RPMI8226 (cell line): ENCODE measurements around the gene CKLF.
A peak's percentile ranks its signal among the peaks of the same experiment; 100 is the strongest.
"Not testable (repeated sequence)": the region's sequence is repeated elsewhere in the genome, so short reads cannot be mapped to it uniquely, and the experiment has no call there.

ENCODE experiments used
- DNase-seq: peaks from one replicate; pipeline ENCODE4 v3.0.0-alpha.2; 2015

CKLF gene, protein sequence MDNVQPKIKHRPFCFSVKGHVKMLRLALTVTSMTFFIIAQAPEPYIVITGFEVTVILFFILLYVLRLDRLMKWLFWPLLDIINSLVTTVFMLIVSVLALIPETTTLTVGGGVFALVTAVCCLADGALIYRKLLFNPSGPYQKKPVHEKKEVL

DNA sequence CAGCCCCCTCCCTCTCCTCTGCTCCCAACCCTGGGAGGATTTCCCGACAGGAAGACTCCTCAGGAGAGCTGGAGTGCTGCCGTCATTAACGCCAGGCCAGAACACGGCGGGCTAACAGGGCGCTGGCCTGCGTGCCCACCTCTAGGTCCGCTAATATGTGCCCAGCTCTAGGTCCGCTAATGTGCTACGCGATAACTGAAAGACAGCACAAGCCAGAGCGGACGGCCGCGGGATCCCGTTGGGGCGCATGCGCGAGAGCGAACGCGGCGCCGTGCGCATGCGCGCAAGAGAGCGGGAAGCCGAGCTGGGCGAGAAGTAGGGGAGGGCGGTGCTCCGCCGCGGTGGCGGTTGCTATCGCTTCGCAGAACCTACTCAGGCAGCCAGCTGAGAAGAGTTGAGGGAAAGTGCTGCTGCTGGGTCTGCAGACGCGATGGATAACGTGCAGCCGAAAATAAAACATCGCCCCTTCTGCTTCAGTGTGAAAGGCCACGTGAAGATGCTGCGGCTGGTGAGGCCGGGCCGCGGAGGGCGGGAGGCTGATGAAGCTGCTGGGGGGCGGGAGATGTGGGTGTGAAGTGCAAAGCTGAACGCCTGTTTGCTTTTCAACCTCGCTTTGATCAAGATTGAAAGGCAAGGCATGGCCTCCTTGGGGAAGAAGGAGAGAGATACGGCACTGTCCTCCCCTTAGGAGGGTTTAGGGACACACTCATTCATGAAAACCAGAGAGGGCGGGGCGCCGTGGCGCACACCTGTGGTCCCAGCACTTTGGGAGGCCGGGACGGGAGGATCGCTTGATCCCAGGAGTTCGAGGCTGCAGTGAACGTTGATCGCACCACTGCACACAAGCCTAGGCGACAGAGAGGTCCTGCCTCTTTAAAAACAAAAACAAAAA lies at the start of gene CKLF:
TSS of gene CKLF (plus strand) at position 291 of the 892 bp plus-strand sequence. CDS start at position 431, 140 bp downstream.
- DNase-seq = peak; percentile 96

DNA sequence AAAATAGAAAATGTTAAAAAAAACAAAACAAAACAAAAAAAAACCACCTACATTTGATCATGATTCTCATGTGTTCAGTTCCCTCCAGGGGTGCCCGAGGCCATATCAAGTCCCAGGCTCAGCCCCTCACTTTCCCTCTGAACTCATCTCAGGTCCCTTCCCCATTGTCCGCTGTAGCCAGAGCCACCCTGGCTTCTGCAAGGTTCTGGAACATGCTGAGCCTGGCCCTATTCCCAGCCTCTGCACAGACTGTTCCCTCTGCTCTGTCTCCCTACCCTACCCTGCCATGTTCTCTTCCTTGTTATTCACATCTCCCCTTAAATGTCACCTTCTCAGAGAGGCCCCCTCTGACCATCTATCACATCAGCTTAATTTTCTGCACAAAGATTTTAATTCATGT lies 49.3 kb upstream of the CKLF start:
- DNase-seq = no peak

DNA sequence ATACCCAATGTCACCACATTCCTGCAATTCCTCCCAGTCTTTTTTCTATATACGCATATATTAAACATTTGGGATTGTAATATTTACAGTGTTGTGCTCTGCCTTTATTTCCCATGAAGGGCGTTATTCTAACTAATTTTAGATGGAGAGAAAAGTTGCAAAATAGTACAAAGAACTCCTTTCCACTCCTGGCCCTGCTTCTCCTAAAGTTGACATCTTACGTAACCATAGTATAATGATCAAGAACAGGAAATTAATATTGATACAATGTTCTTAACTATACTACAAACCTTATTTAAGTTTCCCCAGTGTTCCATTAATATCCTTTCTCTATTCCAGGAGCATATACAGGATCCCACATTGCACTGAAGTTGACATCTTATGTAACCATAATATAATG lies 48.8 kb upstream of the CKLF start:
- DNase-seq = no peak

DNA sequence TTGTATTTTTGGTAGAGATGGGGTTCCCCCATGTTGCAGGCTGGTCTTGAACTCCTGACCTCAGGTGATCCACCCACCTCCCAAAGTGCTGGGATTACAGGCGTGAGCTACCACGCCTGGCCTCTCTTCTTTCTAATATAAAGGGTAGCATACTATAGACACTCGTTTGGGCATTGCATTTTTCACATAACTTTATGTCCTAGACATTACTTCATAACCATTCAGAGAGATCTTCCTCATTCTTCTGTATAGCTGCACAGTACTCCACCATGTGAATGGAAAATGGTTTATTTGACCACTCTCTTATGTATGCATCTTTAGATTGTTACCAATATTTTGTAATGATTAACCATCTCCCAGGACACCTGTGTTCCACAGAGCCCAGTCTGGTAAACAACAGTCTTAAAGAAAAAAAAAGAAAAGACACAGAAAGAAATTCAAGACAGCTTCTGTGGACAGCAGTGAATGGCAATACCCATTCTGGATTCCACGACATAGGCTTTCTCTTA lies 44.6 kb upstream of the CKLF start:
- DNase-seq = no peak

DNA sequence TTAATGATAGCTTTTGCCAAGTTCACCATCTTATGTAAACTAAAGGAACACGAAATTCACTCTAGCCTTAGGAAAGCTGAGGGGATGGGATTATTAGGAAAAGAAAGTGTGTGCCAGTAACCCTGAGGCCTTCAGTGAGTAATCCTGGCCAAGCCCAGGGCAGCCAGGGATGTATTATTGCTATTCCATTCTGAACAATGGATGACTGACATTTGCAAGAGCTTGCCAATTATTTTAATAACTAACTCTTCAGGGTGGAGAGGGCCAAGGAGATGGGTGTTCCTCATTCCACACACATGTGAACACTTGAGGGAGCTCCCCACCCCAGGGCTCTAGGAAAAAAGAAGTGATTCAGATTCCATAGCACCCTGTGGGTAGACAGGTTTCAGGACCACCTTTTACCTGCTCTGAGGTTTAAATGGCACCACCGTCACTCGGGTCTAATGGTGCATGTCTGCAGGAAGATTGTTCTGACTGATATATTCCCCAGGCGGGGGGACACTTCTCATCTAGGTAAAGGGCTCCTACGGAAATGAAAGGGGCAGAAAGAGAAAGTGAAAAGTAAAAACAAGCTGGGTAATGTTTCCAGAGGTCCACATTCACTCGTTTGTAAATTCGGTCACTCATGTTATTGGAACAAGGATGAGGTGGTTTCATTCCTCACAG lies 44.0 kb upstream of the CKLF start:
- DNase-seq = no peak

DNA sequence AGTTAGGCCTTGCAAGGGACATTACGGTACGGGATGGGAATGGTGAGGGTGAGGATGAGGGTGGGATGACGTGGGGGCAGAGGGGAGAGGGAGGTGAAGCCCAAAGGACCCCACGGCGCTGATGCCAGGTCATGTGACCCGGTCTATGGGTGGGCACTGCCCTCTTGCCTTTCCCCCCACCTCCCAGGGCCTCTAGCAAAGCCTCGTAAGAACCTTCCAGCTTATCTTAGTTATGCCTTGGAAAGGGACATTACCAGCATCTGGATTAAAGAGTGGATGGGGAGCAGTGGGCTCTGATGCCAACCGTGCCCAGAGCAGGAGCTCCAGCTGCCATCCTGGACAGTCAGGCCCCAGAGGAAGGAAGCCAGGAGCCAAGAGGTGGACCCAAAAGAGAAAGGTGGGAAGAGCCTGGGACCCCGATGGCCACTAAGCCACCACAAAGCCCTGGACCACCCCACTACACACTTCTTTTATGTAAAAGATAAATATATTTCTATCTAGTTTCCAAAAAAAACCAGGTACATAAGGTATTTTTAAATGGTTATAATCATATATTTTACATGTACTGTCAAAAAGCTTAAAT lies 43.4 kb upstream of the CKLF start:
- DNase-seq = no peak

DNA sequence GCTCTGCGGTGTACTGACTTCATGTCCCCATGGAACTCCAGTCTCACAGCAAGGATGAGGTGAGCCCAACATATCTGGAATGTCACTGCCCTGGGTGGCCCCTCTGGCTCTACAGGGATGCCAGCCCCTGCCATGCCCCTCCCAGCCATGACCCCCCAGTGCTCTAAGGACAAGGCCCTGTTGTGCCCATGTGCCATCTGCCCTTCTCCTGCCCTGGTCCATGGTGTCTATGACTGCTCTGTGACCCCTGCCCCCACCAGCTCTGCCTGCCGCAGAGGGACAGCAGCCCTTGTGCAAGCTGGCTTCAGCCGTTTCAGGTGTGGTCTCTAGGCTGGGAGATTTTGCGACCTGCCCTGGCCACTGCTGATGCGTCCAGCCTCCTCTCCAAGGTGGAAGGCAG lies 42.8 kb upstream of the CKLF start:
- no peak for DNase-seq

DNA sequence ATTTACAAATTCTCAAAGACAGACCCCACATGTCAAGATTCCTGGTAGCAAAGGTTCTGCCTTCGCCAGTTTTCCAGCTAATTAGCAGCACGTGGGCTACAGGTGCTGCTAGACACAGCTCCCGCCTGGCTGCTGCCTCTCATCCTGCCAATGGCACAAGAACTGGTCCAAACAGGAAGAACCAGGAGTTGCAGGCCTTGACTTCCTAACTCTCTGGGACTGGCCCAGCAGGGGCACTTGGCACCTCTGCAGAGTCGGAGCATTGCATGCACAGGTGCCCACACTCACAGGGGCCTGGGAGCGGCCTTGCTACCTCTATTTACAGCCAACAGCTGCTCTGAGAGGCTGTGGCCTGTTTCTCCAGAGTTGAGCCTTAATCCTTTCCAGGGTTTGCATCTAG lies 42.1 kb upstream of the CKLF start:
- no peak for DNase-seq

DNA sequence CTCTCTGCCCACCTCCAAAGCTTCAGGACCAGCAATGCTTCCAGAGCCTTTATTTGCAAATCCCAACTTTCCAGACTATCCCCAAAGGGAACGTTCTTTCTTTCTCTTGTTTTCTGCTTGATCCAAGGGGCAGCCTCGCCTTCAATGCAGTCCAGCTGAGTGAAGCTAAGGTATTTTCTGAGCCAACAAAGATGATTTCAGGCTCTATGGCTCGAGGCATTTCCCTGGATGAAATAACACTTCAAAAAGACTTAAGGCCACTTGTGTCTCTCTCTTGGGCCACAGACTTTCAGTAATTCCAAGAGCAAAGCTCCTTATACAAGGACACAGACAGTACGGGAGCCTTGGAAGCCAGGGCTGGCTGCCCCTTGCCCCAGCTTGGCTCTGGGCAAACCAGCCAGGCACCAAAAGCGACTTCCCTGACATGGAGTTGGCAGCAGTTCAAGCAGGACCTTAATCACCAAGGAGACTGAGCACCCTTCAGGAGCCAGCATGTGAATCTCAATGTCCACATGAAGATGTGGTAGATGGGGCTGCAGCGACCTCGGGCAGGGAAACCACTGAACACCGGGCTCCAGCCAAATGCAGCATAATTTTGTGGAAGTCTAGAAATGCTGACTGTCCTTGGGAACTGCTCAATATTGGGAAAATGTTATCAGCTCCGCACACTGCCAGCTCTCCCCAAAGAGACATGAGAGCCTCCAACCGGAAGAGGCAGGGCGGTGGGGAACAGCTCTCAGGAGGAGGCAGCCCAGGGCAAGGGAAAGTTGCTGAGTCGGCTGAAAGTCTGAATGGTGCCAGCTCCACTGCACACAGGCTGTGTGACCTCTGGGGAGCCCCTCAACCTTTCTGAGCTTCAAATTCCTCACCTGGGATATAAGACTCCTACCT lies 41.4 kb upstream of the CKLF start:
- DNase-seq = no peak

DNA sequence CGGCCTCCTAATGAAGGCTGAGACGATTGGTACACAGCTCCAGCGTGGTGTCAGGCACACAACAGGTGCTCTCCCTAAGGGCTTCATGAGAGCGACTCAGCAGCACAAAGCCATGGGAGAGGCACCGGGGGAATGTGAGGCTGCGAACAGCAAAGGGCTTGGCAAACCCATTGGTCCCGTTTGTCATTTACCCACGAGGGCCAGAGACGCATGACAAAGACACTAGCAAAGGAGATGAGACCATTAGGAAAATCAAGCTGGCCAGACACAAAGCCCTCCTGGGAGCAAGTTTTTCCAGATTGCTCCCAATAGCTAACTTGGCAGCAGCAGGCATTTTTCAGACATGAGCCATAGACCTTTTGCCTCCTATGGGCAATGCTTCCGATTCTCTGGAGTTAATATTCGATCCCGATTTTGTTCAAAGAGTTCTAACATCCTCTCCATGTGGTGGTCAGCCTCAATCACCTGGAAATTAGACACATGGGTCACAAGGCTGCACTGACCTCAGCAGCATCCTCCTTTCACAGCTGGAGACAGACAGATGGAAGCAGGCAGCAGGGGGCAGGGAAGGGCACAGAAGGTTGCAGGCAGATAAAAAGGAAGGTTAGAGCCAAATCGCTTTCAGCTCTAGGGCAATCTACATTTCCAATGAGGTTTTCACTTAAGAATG lies 40.6 kb upstream of the CKLF start:
- peak; percentile 40 for DNase-seq

DNA sequence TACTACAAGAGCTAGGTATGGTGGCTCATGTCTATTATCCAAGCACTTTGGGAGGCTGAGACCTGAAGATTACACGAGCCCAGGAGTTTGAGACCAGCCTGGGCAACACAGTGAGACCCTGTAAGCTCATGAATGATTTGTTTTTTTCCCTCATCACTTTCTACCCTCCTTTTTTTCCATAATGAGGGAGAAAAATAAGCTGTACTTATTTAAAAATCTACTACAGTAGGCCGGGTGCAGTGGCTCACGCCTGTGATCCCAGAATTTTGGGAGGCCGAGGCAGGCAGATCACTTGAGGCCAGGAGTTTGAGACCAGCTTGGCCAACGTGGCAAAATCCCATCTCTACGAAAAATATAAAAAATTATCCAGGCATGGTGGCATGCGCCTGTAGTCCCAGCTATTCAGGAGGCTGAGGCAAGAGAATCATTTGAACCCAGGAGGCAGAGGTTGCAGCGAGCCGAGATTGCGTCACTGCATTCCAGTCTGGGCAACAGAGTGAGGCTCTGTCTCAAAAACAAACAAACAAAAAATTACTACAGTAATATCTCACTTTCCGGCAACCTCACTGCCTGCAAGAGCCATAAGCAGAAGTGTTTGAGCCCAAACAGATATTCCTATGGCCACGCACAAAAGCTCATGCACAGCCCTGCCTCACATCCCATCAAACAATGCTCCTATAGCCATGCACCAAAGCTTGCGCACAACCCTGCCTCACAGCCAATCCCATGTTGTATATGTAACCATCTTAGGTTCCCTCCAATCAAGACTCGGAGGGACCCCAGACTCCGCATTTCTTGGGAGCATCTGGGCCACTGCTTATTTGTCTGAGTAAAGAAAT lies 39.9 kb upstream of the CKLF start:
- no peak for DNase-seq

DNA sequence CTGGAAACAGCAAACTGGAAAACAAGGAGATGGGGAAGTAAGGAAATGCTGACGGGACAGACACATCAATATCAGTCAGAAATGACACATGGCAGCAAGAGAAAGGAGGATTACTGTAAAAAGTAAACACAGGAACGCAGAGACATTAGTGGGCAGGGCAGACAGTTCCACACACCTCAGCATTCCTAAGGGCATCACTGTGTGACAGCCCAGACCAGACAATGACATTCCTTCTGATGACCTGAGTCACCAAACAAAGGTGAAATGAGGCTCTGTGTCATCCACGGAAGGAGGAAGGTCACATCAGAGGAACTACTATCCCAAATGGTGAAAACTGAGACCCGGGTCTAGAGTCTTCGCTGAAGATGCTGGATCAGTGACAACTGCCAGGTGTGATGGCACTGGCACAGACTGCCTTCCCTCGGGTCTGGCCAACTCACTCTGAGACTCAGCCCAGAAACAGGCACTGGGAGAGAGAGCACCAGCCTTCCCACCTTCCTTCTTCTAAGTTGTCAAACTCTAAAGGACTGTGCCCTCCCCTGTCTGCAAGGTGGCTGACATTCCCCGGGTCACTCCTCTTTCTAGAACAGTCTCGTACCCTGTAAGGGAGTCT lies 39.2 kb upstream of the CKLF start:
- DNase-seq = no peak

DNA sequence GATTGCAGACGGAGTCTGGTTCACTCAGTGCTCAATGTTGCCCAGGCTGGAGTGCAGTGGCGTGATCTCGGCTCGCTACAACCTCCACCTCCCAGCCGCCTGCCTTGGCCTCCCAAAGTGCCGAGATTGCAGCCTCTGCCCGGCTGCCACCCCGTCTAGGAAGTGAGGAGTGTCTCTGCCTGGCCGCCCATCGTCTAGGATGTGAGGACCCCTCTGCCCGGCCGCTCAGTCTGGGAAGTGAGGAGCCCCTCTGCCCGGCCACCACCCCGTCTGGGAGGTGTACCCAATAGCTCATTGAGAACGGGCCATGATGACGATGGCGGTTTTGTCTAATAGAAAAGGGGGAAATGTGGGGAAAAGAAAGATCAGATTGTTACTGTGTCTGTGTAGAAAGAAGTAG lies 38.0 kb upstream of the CKLF start:
- not testable (repeated sequence) for DNase-seq

DNA sequence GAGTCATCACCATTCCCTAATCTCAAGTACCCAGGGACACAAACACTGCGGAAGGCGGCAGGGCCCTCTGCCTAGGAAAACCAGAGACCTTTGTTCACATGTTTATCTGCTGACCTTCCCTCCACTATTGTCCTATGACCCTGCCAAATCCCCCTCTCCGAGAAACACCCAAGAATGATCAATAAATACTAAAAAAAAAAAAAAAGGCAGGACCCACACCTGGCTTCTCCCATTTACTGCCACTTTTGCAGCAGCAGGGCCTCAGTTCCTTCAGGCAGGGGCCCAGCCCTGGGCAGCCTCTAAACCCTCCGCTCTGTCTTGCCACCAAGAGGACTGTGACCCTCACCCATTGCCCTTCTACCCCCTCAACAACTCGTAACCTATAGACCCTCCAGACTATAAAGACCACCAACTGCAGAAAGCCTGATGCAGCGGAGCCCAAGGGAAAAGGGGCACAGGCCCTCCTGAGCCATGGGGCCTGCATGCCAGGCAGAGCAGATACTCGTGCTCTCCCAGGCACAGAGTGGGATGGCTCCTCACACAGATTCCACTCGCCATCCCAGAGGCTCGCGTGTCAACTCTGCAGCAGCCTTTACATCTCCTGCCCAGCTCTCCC lies 37.3 kb upstream of the CKLF start:
- DNase-seq = not testable (repeated sequence)

DNA sequence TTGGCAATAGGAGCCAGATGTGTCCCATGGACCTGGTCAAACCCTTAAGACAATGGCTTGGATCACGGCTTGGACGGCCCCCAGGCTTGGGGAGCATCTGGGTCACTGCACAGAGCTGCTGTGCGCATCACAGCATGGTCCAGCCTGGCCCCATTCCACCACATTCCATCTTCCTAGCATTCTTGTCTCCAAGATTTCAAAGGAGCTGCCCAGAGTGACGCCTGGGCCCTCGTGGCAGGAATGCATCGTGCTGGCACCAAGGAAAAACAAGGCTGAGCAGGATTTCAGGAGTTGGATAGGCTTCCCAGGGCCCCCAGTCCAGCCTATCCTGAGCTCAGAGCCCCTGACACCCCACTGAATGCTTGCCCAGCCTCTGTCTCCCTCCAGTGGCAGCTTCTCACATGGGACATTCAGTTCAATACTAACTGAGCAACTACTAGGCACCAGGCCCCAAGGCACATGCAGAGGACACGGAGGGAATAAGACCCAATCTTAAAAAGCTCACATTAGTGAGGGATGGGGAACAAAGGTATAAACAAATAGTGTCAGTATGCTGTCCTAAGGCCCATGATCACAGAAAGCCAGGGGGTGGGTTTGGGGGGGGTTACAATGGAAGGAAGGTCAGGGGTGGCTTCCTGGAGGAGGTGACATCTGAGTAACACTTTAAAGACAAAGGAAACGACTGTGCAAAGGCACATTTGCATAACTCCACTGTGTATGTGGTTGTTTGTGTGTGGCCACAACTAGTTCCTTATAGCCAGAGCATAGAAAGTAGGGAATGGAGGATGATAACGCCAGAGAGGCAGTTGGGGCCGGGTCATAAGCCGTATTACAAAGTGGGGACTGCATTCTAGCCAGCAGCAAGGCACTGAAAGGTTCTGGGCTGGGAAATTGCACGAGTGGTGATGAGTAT lies 36.5 kb upstream of the CKLF start:
- peak; percentile 33 for DNase-seq

DNA sequence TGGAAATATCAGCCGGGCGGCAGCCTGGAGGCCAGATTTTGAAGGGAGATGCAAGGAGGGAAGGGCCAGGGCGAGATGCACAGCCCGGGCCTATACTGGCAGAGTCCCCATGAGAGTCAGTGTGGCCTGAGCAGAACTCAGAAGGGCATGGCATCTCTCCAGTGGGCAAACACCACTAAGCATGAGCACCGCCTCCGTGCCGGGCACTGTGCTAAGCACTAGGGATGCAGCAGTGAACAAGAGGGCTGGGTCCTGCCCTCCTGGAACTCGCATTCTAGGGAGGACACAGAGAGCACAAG lies 35.9 kb upstream of the CKLF start:
- no peak for DNase-seq

DNA sequence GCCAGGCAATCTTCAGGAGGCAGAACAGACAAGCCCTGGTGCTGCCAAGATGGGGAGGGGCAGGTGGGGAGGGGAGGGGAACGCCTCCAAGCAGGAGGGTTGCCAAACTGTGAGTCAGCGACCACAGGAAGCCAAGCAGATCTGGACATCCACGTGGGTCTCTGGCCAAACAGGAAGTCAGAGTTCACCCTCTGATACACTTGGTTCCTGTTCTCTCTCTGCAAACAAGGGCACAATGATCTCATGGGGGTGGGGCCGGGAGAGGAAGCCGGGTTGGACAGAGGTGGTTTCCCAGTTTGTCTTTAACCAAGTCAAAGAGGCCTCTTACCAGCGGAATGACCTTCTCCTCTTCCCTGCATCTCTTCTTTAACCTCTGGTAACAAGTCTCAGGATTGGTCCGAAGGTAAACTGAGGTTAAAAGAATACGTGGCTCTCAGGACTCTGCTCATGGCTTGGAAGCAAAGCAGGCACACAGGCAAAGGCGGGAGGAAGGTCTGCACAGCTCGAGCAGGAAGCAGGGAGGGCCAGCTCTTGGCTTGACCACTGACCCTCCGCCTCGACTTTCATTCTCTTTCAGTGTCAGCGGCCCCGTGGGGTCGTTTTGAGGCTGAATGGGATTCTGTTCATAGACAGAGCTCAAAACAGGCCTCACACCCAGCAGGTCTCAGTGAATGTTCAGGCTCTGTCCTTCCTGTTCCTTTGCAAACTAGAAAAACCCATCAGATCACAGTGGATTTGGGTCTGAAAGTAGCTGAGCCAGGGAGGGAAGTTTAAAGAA lies 35.4 kb upstream of the CKLF start:
- DNase-seq = peak; percentile 99
